Heart left ventricle (tissue), 13 donors: ENCODE measurements around the gene NTRK1.

ENCODE experiments used
- POLR2A ChIP-seq, 2 donors: fragments of 450-650 bp; IDR thresholded peaks; one replicate each; pipeline ENCODE4 v1.6.1; 2017; ENCODE audit warnings: antibody characterized with exemption in 2 of 2, mild to moderate bottlenecking in 2 of 2, moderate library complexity in 2 of 2
- TF ChIP-seq, protein P1 (sequence below), 12 donors: fragments of 200-600 bp; sonication (generic) in 4 of 12; IDR thresholded peaks; one replicate each; pipeline versions ENCODE4 v1.5.0 to v1.8.0; 2018 to 2022; ENCODE audit warnings: antibody characterized with exemption in 12 of 12, mild to moderate bottlenecking in 5 of 12
- donor health status: ischemic (EF 13 %, LVEDD 7.1; RV severe dilation, severe dysfunction).
- donor health status: DM: no; HTN: yes; CAD: no.
- donor health status: DM: no; HTN: no; CAD: no.
- donor health status: ischemic (EF 25% LVEDD 6.9; RV normal size, moderate dysfunction).
- donor health status: ischemic (EF 25% LVEDD 5.7; RV mildly dilated, moderate dysfunction).
- donor health status: ischemic (EF 35%, LVEDD 5.7; RV mildly dilated, moderate dysfunction).
- donor health status: nonischemic (EF 11% LVEDD 7.7; RV severe dilation, severe dysfunction).
- donor health status: DM: yes; HTN: yes; CAD: no.
- donor health status: PGD.
- donor health status: ischemic (EF 29% LVEDD 5.4; RV normal size, mild dysfunction).
- donor health status: nonischemic (EF 23%, LVEDD 6.1; RV moderate dilation, normal function).

DNA sequence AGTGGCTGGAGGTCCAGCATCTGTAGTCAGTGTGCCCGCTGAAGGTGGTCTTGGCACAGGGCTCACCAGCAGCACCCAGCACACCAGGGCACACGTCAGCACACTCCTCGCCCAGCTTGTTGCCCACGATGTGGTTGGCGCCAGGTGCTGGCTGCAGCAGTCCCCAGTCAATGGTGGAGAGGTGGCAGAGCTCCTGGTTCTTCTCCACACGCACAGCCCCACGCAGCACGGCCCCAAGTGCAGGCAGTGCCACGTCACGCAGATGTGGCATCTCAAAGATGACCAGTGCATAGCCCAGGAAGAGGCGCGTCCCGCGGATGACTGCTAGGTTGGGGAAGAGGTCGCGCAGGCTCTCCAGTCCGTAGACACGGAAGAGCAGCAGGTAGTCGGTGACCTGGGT lies 6.9 kb upstream of the NTRK1 start:
- TF ChIP-seq, protein P1, sequence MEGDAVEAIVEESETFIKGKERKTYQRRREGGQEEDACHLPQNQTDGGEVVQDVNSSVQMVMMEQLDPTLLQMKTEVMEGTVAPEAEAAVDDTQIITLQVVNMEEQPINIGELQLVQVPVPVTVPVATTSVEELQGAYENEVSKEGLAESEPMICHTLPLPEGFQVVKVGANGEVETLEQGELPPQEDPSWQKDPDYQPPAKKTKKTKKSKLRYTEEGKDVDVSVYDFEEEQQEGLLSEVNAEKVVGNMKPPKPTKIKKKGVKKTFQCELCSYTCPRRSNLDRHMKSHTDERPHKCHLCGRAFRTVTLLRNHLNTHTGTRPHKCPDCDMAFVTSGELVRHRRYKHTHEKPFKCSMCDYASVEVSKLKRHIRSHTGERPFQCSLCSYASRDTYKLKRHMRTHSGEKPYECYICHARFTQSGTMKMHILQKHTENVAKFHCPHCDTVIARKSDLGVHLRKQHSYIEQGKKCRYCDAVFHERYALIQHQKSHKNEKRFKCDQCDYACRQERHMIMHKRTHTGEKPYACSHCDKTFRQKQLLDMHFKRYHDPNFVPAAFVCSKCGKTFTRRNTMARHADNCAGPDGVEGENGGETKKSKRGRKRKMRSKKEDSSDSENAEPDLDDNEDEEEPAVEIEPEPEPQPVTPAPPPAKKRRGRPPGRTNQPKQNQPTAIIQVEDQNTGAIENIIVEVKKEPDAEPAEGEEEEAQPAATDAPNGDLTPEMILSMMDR (IDR thresholded peaks at IDR 0.05) = no peak
- TF ChIP-seq POLR2A (IDR thresholded peaks at IDR 0.05) = no peak
